Measurements from ENCODE around the gene CELA1. TPM values are rescaled to one million over a fixed set of nuclear protein-coding genes. Genes with fewer than 3 reads are reported as not detected.

CELA1 gene
- polyA plus RNA-seq, 1 of the 3 experiments (the other 2 are of a cell fraction) = 0.05 TPM

DNA sequence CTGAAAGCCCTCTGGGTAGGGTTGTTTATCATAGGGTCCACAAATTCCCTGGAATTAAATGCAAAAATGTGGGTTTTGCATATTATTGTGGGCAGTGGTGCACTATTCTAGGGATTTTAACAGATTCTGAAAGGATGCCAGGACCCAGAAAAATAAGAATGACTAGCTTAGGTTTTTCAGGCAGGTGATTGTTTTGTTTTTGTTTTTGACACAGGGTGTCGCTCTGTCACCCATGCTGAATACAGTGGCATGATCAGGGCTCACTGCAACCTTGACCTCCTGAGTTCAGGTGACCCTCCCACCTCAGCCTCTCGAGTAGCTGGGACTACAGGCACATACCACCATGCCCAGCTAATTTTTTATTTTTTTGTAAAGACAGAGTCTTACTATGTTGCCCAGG, 25.5 kb upstream of the CELA1 start:
- Histone ChIP-seq H3K4me1 (ENCODE audit: control insufficient read depth in 1 of 2, insufficient read depth in 2 of 2, low read depth in 1 of 2, low read length in 1 of 2) (peaks cover 8 to 29% of the 10 kb centered on the region in 2 experiments; a peak in 3 of 4 replicates), H3K9me2 (no peaks in the 10 kb centered on the region), H3K79me2 (ENCODE audit: insufficient read depth) (no peaks in the 10 kb centered on the region), H3K27ac (ENCODE audit: low read depth in 2 of 2, low read length in 1 of 2) (peak overlapping the region; percentile 82 to 87), H3F3A (replicated peaks; ENCODE audit: insufficient read depth) (peaks cover 16% of the 10 kb centered on the region), H4K20me1 (ENCODE audit: insufficient read depth) (no peaks in the 10 kb centered on the region), H3K36me3 (replicated peaks in 1 of 2; ENCODE audit: control insufficient read depth in 1 of 2, insufficient read depth in 2 of 2, low read length in 1 of 2) (no peaks in the 10 kb centered on the region), H3K9ac (peak overlapping the region; percentile 45; the same call in 1 of the 2 replicates), H3K4me3 (ENCODE audit: low read depth in 2 of 2, low read length in 1 of 2) (no peak overlapping the region), H3K4me2 (peak overlapping the region; percentile 70), H3K27me3 (ENCODE audit: insufficient read depth) (no peaks in the 10 kb centered on the region), H3K9me3 (no peaks in the 10 kb centered on the region), H2AFZ (ENCODE audit: low read depth) (peak overlapping the region; percentile 31; the same call in 1 of the 2 replicates)
- DNase-seq = no peak
- 76% methylated on average over 2 of the region's 2 CpGs for WGBS (ENCODE audit: low lambda C conversion rate)
- TF ChIP-seq NFIC (IDR thresholded peaks at IDR 0.05; ENCODE audit: borderline replicate concordance) = no peak
- no peak for TF ChIP-seq FOSL2 (IDR thresholded peaks at IDR 0.05; ENCODE audit: borderline replicate concordance, low read depth)
- TF ChIP-seq EP300 (IDR thresholded peaks at IDR 0.05; ENCODE audit: borderline replicate concordance in 1 of 2, low read depth in 1 of 2, low read length in 1 of 2) = no peak; a peak in 1 of 4 replicates
- no peak for TF ChIP-seq TAF1 (IDR thresholded peaks at IDR 0.05; ENCODE audit: borderline replicate concordance, low read depth, low read length)
- no peak for TF ChIP-seq SIN3A (IDR thresholded peaks at IDR 0.05; ENCODE audit: borderline replicate concordance, low read depth, low read length)
- ChIA-PET CTCF (interaction anchor here (0.7 to 1.8 kb wide), 9 partner anchors 8 to 160 kb away, joined by 3 to 7 read pairs (median 5); no protein-coding TSS in a partner anchor), POLR2A (interaction anchor here (0.8 to 1.3 kb wide), 3 partner anchors 8 to 34 kb away, joined by 3 to 5 read pairs (median 3); no protein-coding TSS in a partner anchor)

DNA sequence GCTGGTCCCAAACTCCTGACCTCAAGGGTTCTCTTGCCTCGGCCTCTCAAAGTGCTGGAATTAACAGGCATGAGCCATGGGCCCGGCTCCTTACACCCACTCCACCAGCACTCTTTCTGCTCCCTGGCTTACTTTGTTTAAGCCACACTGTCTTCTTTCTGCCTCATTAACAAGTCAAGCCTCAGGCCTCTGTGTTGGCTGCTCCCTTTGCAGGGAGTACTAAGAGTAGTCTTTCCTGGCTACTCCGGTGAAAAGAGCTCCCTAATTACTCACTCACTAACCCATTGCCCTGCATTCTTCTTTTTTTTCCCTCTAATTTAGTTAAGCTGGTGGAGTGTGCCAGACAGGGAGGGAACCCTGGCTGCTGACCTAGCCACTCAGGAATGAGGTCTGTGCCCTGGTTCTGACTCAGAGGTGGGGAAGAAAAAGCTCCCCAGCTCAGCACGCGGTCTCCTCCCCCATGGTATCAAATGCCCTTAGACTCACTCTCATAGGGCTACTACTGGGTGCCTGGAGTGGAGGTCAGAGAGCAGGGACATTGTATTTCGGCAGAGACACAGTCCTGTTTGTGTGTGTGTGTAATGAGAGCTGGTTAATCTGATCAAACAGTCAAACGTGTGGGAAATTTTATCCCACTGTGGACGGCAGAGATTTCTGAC, 24.9 kb upstream of the CELA1 start:
- Histone ChIP-seq H3K4me2 (peak overlapping the region; percentile 70), H3K4me3 (ENCODE audit: low read depth in 2 of 2, low read length in 1 of 2) (no peak overlapping the region), H3K79me2 (ENCODE audit: insufficient read depth) (no peaks in the 10 kb centered on the region), H3K36me3 (replicated peaks in 1 of 2; ENCODE audit: control insufficient read depth in 1 of 2, insufficient read depth in 2 of 2, low read length in 1 of 2) (no peaks in the 10 kb centered on the region), H2AFZ (ENCODE audit: low read depth) (peak overlapping the region; percentile 31; the same call in 1 of the 2 replicates), H4K20me1 (ENCODE audit: insufficient read depth) (no peaks in the 10 kb centered on the region), H3K9ac (peak overlapping the region; percentile 45; the same call in 1 of the 2 replicates), H3K27ac (ENCODE audit: low read depth in 2 of 2, low read length in 1 of 2) (peak overlapping the region; percentile 82 to 87), H3K27me3 (ENCODE audit: insufficient read depth) (no peaks in the 10 kb centered on the region), H3K9me3 (no peaks in the 10 kb centered on the region), H3K4me1 (ENCODE audit: control insufficient read depth in 1 of 2, insufficient read depth in 2 of 2, low read depth in 1 of 2, low read length in 1 of 2) (peaks cover 8 to 29% of the 10 kb centered on the region in 2 experiments; a peak in 3 of 4 replicates), H3K9me2 (no peaks in the 10 kb centered on the region), H3F3A (replicated peaks; ENCODE audit: insufficient read depth) (peaks cover 16% of the 10 kb centered on the region)
- peak; percentile 80 for DNase-seq
- ChIA-PET POLR2A (interaction anchor here (0.5 to 1.3 kb wide), 5 partner anchors 8 to 581 kb away, joined by 3 to 5 read pairs (median 3); no protein-coding TSS in a partner anchor), CTCF (interaction anchor here (0.7 to 1.8 kb wide), 9 partner anchors 9 to 161 kb away, joined by 3 to 7 read pairs (median 5); no protein-coding TSS in a partner anchor)
- WGBS (ENCODE audit: low lambda C conversion rate) = 17% methylated on average over 8 of the region's 8 CpGs
- TF ChIP-seq JUND (IDR thresholded peaks at IDR 0.05) = peak; percentile 96
- no peak for TF ChIP-seq NRF1 (IDR thresholded peaks at IDR 0.05; ENCODE audit: low read depth, low read length)
- TF ChIP-seq TEAD4 (IDR thresholded peaks at IDR 0.05; ENCODE audit: borderline replicate concordance, insufficient read depth) = peak; percentile 85
- TF ChIP-seq, protein P1, sequence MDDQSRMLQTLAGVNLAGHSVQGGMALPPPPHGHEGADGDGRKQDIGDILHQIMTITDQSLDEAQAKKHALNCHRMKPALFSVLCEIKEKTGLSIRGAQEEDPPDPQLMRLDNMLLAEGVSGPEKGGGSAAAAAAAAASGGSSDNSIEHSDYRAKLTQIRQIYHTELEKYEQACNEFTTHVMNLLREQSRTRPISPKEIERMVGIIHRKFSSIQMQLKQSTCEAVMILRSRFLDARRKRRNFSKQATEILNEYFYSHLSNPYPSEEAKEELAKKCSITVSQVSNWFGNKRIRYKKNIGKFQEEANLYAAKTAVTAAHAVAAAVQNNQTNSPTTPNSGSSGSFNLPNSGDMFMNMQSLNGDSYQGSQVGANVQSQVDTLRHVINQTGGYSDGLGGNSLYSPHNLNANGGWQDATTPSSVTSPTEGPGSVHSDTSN (IDR thresholded peaks at IDR 0.05) = peak; percentile 55; the same call in 1 of the 2 replicates
- TF ChIP-seq RXRA (IDR thresholded peaks at IDR 0.05; ENCODE audit: borderline replicate concordance, low read depth) = peak; percentile 95
- TF ChIP-seq, protein P2, sequence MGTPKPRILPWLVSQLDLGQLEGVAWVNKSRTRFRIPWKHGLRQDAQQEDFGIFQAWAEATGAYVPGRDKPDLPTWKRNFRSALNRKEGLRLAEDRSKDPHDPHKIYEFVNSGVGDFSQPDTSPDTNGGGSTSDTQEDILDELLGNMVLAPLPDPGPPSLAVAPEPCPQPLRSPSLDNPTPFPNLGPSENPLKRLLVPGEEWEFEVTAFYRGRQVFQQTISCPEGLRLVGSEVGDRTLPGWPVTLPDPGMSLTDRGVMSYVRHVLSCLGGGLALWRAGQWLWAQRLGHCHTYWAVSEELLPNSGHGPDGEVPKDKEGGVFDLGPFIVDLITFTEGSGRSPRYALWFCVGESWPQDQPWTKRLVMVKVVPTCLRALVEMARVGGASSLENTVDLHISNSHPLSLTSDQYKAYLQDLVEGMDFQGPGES (IDR thresholded peaks at IDR 0.05; ENCODE audit: low read depth, low read length) = no peak
- no peak for TF ChIP-seq SMC3 (IDR thresholded peaks at IDR 0.05; ENCODE audit: low read depth, low read length)
- TF ChIP-seq SIN3A (IDR thresholded peaks at IDR 0.05; ENCODE audit: borderline replicate concordance, low read depth, low read length) = peak; percentile 52; the same call in 1 of the 2 replicates
- TF ChIP-seq FOXM1 (IDR thresholded peaks at IDR 0.05; ENCODE audit: low read depth) = 0 out of 2 replicates have a peak, but pooled peaks have one; percentile 55
- TF ChIP-seq, protein P3, sequence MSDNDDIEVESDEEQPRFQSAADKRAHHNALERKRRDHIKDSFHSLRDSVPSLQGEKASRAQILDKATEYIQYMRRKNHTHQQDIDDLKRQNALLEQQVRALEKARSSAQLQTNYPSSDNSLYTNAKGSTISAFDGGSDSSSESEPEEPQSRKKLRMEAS (IDR thresholded peaks at IDR 0.05; ENCODE audit: low read depth) = peak; percentile 92
- TF ChIP-seq RCOR1 (IDR thresholded peaks at IDR 0.05; ENCODE audit: low read length) = 0 out of 2 replicates have a peak, but pooled peaks have one; percentile 30
- TF ChIP-seq EP300 (IDR thresholded peaks at IDR 0.05; ENCODE audit: borderline replicate concordance in 1 of 2, low read depth in 1 of 2, low read length in 1 of 2) = peak; percentile 6 to 62; a peak in 2 of 4 replicates
- TF ChIP-seq, protein P4, sequence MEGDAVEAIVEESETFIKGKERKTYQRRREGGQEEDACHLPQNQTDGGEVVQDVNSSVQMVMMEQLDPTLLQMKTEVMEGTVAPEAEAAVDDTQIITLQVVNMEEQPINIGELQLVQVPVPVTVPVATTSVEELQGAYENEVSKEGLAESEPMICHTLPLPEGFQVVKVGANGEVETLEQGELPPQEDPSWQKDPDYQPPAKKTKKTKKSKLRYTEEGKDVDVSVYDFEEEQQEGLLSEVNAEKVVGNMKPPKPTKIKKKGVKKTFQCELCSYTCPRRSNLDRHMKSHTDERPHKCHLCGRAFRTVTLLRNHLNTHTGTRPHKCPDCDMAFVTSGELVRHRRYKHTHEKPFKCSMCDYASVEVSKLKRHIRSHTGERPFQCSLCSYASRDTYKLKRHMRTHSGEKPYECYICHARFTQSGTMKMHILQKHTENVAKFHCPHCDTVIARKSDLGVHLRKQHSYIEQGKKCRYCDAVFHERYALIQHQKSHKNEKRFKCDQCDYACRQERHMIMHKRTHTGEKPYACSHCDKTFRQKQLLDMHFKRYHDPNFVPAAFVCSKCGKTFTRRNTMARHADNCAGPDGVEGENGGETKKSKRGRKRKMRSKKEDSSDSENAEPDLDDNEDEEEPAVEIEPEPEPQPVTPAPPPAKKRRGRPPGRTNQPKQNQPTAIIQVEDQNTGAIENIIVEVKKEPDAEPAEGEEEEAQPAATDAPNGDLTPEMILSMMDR (IDR thresholded peaks at IDR 0.05) = no peak
- TF ChIP-seq, protein P5, sequence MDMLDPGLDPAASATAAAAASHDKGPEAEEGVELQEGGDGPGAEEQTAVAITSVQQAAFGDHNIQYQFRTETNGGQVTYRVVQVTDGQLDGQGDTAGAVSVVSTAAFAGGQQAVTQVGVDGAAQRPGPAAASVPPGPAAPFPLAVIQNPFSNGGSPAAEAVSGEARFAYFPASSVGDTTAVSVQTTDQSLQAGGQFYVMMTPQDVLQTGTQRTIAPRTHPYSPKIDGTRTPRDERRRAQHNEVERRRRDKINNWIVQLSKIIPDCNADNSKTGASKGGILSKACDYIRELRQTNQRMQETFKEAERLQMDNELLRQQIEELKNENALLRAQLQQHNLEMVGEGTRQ (IDR thresholded peaks at IDR 0.05; ENCODE audit: borderline replicate concordance, low read depth, low read length) = no peak

Data from SK-N-SH (cell line).